Keratinocyte (primary cell): Measurements from ENCODE around the gene TTN. TPM values are rescaled to one million over a fixed set of nuclear protein-coding genes. Genes with fewer than 3 reads are reported as not detected.
A peak's percentile ranks its signal among the peaks of the same experiment; 100 is the strongest.

Experiments
- DNase-seq: peaks from one replicate; pipeline ENCODE4 v3.0.0-alpha.2; 2011; ENCODE audit warnings: low read depth, missing footprints, low spot score
- FAIRE-seq: peaks from 2 replicates; lab custom pipeline; 2011; peaks lifted over from hg19 to GRCh38; lab: Jason Lieb, UNC
- H2AFZ ChIP-seq: 2 replicates; pipeline ENCODE4 v1.6.0; 2012; ENCODE audit warnings: low read length, control low read depth, inconsistent platforms; ENCODE audit not compliant: control insufficient read depth
- H3K27ac ChIP-seq: 2 replicates; pipeline ENCODE4 v1.5.1; 2011; ENCODE audit warnings: low read length; ENCODE audit not compliant: control insufficient read depth, insufficient read depth
- H3K27me3 ChIP-seq: 3 replicates; pipeline ENCODE4 v1.6.0; 2011; ENCODE audit warnings: low read length; ENCODE audit not compliant: control insufficient read depth, insufficient read depth; ENCODE audit errors: extremely low read depth
- H3K36me3 ChIP-seq, 2 experiments: 2 replicates in 1 of 2; 3 replicates in 1 of 2; pipeline ENCODE4 v1.5.1; 2011; ENCODE audit warnings: low read length in 2 of 2, mild to moderate bottlenecking in 1 of 2; ENCODE audit not compliant: control insufficient read depth in 2 of 2, insufficient read depth in 2 of 2; ENCODE audit errors: extremely low read depth in 1 of 2
- H3K4me1 ChIP-seq: 3 replicates; pipeline ENCODE4 v1.5.1; 2011; ENCODE audit warnings: low read length; ENCODE audit not compliant: control insufficient read depth, insufficient read depth; ENCODE audit errors: extremely low read depth
- H3K4me2 ChIP-seq: 3 replicates; pipeline ENCODE4 v1.6.0; 2011; ENCODE audit warnings: low read depth, low read length; ENCODE audit not compliant: control insufficient read depth, insufficient read depth; ENCODE audit errors: extremely low read depth
- H3K4me3 ChIP-seq, 3 experiments: fragments of 200-600 bp in 1 of 3; sonication (generic) in 1 of 3; 2 replicates in 2 of 3; 3 replicates in 1 of 3; pipeline ENCODE4 v1.5.1; 2011 to 2016; ENCODE audit warnings: low read length in 3 of 3, mild to moderate bottlenecking in 3 of 3, control low read depth in 2 of 3, inconsistent platforms in 1 of 3, low read depth in 1 of 3, mixed read lengths in 1 of 3, mixed run types in 1 of 3, moderate library complexity in 1 of 3; ENCODE audit not compliant: control insufficient read depth in 2 of 3, insufficient read depth in 2 of 3; ENCODE audit errors: extremely low read depth in 1 of 3
- H3K79me2 ChIP-seq: 2 replicates; pipeline ENCODE4 v1.6.0; 2012; ENCODE audit warnings: low read length; ENCODE audit not compliant: control insufficient read depth, insufficient read depth
- H3K9ac ChIP-seq: 3 replicates; pipeline ENCODE4 v1.6.0; 2011; ENCODE audit warnings: low read length; ENCODE audit not compliant: control insufficient read depth, insufficient read depth; ENCODE audit errors: extremely low read depth
- H3K9me1 ChIP-seq: 3 replicates; pipeline ENCODE4 v1.6.0; 2011; ENCODE audit warnings: low read length; ENCODE audit not compliant: control insufficient read depth, insufficient read depth; ENCODE audit errors: extremely low read depth
- H3K9me3 ChIP-seq: 2 replicates; pipeline ENCODE4 v1.5.1; 2012; ENCODE audit warnings: low read depth, low read length; ENCODE audit not compliant: control insufficient read depth
- H4K20me1 ChIP-seq: 3 replicates; pipeline ENCODE4 v1.6.0; 2011; ENCODE audit warnings: low read length; ENCODE audit not compliant: control insufficient read depth, insufficient read depth; ENCODE audit errors: extremely low read depth
- EZH2 ChIP-seq: IDR thresholded peaks from one replicate; pipeline ENCODE4 v1.6.1; 2012; ENCODE audit warnings: inconsistent platforms, mild to moderate bottlenecking, low read length, moderate library complexity
- dilution Hi-C: fragments of 300-500 bp; cut with MboI; formaldehyde crosslinking; loops from one replicate; pipeline ENCODE4 v1.7.0; 2020; ENCODE audit warnings: low sequenced_read_pairs; ENCODE audit not compliant: extremely low pct_ligation_motif_present
- polyA plus RNA-seq, 5 experiments: library from polyadenylated mRNA; depleted of rRNA in 3 of 5; stranded (reverse) in 3 of 5; stranded (forward) in 1 of 5; unstranded in 1 of 5; fragments of >200 nt; gene quantifications; 1 replicate in 1 of 5; 2 replicates in 3 of 5; 3 replicates in 1 of 5; pipeline versions ENCODE4 v1.2.1 to v1.2.3, GENCODE V29; 2011 to 2012; ENCODE audit warnings: missing spikeins in 2 of 5, low read depth in 1 of 5, low replicate concordance in 1 of 5
- TF ChIP-seq, protein P1 (sequence below), 3 experiments: IDR thresholded peaks in 1 of 3; conservative IDR thresholded peaks in 1 of 3; optimal IDR thresholded peaks in 1 of 3; 2 replicates in 2 of 3; 3 replicates in 1 of 3; pipeline versions ENCODE3 to v1.5.1; 2011; ENCODE audit warnings: low read length in 3 of 3, mild to moderate bottlenecking in 3 of 3, moderate library complexity in 2 of 3, control low read depth in 1 of 3, inconsistent platforms in 1 of 3; ENCODE audit not compliant: insufficient read depth in 2 of 3; ENCODE audit errors: extremely low read depth in 1 of 3

TTN gene
- polyA plus RNA-seq, 1 donor (not counting 4 experiments of a cell fraction or from before 2014, with no cell fraction given) = 0.01 TPM

DNA sequence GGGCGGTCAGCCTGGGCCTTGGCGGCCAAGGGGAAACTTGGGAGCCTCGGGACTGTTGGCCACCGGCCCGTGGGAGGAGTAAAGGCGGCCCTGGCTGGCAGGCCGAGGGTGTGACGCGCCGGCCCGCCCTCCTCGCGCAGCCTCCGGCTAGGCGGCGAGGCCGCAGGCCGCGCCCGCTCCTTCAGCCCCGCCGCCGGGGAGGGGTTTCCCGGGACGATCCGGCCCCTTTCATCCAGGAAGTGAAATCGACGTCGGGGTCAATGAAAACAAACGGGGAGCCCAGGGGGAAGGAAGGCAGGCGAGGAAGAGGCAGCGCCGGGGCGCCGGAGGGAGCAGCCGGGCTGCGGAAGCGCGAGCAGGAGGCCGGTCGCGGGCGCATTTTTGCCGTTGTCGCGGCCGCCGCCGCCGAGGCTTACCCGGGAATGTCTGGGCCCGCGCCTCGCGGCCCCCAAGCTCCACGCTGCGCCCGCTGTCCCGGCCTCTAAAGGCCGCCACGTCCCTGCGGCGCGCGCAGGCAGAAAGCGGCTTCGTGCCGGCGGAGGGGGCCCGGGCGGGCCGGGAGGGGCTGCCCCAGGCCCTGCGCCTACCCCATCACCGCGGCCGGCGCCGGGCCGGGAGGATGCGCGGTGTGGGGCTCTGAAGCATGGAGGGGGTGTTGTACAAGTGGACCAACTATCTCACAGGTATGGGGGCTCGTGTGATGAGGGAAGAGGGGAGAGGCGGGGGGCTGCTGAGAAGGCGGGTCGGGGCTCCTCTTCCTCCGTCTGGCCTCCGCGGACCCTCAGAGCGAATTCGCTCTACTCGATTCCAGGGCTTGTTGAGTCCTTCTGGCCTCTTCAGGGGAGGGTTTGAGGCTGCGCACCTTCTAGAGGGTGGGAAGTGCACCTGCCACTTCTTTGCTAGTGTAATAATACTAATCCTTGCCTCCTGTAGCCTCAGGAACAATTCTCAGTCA is 326.7 kb downstream of the TTN start, which contains the start of gene PLEKHA3:
Gene PLEKHA3 (plus strand): TSS at position 231 of the 955 bp plus-strand sequence. CDS start 413 bp downstream, at position 644.
- H4K20me1 ChIP-seq = no peaks in the 10 kb centered on the region
- TF ChIP-seq, protein P1, sequence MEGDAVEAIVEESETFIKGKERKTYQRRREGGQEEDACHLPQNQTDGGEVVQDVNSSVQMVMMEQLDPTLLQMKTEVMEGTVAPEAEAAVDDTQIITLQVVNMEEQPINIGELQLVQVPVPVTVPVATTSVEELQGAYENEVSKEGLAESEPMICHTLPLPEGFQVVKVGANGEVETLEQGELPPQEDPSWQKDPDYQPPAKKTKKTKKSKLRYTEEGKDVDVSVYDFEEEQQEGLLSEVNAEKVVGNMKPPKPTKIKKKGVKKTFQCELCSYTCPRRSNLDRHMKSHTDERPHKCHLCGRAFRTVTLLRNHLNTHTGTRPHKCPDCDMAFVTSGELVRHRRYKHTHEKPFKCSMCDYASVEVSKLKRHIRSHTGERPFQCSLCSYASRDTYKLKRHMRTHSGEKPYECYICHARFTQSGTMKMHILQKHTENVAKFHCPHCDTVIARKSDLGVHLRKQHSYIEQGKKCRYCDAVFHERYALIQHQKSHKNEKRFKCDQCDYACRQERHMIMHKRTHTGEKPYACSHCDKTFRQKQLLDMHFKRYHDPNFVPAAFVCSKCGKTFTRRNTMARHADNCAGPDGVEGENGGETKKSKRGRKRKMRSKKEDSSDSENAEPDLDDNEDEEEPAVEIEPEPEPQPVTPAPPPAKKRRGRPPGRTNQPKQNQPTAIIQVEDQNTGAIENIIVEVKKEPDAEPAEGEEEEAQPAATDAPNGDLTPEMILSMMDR (optimal IDR thresholded peaks at IDR 0.05 in 1 of 3, IDR thresholded peaks at IDR 0.05 in 1 of 3, conservative IDR thresholded peaks at IDR 0.05 in 1 of 3; ENCODE audit: extremely low read depth in 1 of 3, insufficient read depth in 2 of 3, low read length in 3 of 3) = no peak
- TF ChIP-seq EZH2 = no peak
- H3K4me1 ChIP-seq = peaks cover 27% of the 10 kb centered on the region
- no peaks in the 10 kb centered on the region for H3K36me3 ChIP-seq
- peak within 1 kb of the TSS; percentile 86 for H3K4me2 ChIP-seq
- peak within 1 kb of the TSS; percentile 66 to 83 (median 81) for H3K4me3 ChIP-seq
- H2AFZ ChIP-seq = peak within 1 kb of the TSS; percentile 93
- no peaks in the 10 kb centered on the region for H3K27me3 ChIP-seq
- peak within 1 kb of the TSS; percentile 79 for H3K9ac ChIP-seq
- H3K27ac ChIP-seq = peak within 1 kb of the TSS; percentile 59
- H3K9me1 ChIP-seq = no peaks in the 10 kb centered on the region
- DNase-seq (peak; percentile 53), FAIRE-seq (no peak)
- dilution Hi-C loops = no loop called here
- peaks cover 36% of the 10 kb centered on the region for H3K79me2 ChIP-seq
- no peaks in the 10 kb centered on the region for H3K9me3 ChIP-seq

DNA sequence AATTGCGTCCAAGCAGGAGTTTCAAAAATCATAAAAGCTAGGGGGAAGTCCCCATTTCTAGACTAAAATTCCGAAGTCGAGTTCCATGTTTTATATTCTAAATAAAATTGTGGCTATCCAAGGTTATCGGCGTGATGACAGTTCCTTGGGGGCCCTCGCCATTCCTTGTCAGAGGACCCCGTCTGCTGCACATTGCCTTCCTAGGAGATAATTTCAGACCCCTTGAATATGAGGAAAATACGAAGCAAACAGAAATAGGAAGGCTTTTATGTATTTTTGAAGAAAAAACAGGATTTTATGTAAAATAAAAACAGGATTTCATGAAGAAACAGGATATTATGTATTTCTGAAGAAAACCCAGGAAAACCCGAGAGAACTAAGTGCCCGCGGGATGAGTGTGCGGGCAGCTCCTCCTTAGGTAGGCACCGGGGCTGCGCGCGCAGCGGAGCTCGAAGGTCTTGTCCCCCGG is 327.4 kb downstream of the TTN start:
- Histone ChIP-seq H3K4me2 (peak overlapping the region; percentile 81), H3K27ac (peak overlapping the region; percentile 59), H3K4me1 (peaks cover 27% of the 10 kb centered on the region), H3K79me2 (peaks cover 36% of the 10 kb centered on the region), H3K9me1 (no peaks in the 10 kb centered on the region), H3K9me3 (no peaks in the 10 kb centered on the region), H2AFZ (peak overlapping the region; percentile 58), H3K4me3 (peak overlapping the region; percentile 66 to 81 (median 78)), H3K27me3 (no peaks in the 10 kb centered on the region), H4K20me1 (no peaks in the 10 kb centered on the region), H3K9ac (peak overlapping the region; percentile 79), H3K36me3 (no peaks in the 10 kb centered on the region)
- no peak for TF ChIP-seq EZH2
- TF ChIP-seq, protein P1 (optimal IDR thresholded peaks at IDR 0.05 in 1 of 3, IDR thresholded peaks at IDR 0.05 in 1 of 3, conservative IDR thresholded peaks at IDR 0.05 in 1 of 3; ENCODE audit: extremely low read depth in 1 of 3, insufficient read depth in 2 of 3, low read length in 3 of 3) = no peak
- DNase-seq (no peak), FAIRE-seq (no peak)
- dilution Hi-C loops = no loop called here
